Sigmoid colon (tissue), 4 donors: ENCODE results near the gene ODF2.

Experiments
- CTCF ChIP-seq, 4 experiments: fragments of 450-650 bp in 3 of 4; fragments of 200-600 bp in 1 of 4; IDR thresholded peaks; one replicate each; pipeline ENCODE4 v1.5.1; 2016 to 2019; ENCODE audit warnings: antibody characterized with exemption in 4 of 4, mild to moderate bottlenecking in 3 of 4, moderate library complexity in 2 of 4
- EP300 ChIP-seq, 4 donors: sonication (generic); formaldehyde crosslinking; IDR thresholded peaks; one replicate each; pipeline ENCODE4 v1.6.1; 2017; ENCODE audit warnings: antibody characterized with exemption in 4 of 4
- POLR2A ChIP-seq, 2 donors: fragments of 450-650 bp; IDR thresholded peaks; one replicate each; pipeline ENCODE4 v1.6.1; 2016; ENCODE audit warnings: antibody characterized with exemption in 2 of 2, mild to moderate bottlenecking in 2 of 2, moderate library complexity in 2 of 2
- POLR2AphosphoS5 ChIP-seq, 4 donors: sonication (generic); formaldehyde crosslinking; IDR thresholded peaks; one replicate each; pipeline ENCODE4 v1.6.1; 2017; ENCODE audit warnings: antibody characterized with exemption in 4 of 4

- TF ChIP-seq CTCF (IDR thresholded peaks at IDR 0.05): no peak
- no peak for TF ChIP-seq EP300 (IDR thresholded peaks at IDR 0.05)
- no peak for TF ChIP-seq POLR2A (IDR thresholded peaks at IDR 0.05)
- no peak for TF ChIP-seq POLR2AphosphoS5 (IDR thresholded peaks at IDR 0.05)
Observed at GRCh38 chr9:128428644-128429512, 26.9 kb upstream of the ODF2 start.
